Daoy (cell line): ENCODE measurements around the gene LRRC40. TPM values are rescaled to one million over a fixed set of nuclear protein-coding genes. Genes with fewer than 3 reads are reported as not detected.
"Not testable (repeated sequence)": the region's sequence is repeated elsewhere in the genome, so short reads cannot be mapped to it uniquely, and the experiment has no call there.

Experiments used
- DNase-seq: peaks from one replicate; pipeline ENCODE4 v3.0.0-alpha.2; 2015; ENCODE audit warnings: low read depth
- total RNA-seq: library from RNA; depleted of rRNA; stranded (reverse); fragments of >200 nt; shearing (Covaris generic); gene quantifications from 2 replicates; pipeline ENCODE4 v1.2.3, GENCODE V29; 2014; rRNA removed

The LRRC40 gene
- 47.5 and 59.5 TPM in 2 replicates for total RNA-seq

GRCh38 chr1:70205434-70206118, at the start of gene LRRC40:
LRRC40 (minus strand) TSS chr1:70205579; CDS start chr1:70205540, 39 bp downstream.
- peak; percentile 99 for DNase-seq

DNA sequence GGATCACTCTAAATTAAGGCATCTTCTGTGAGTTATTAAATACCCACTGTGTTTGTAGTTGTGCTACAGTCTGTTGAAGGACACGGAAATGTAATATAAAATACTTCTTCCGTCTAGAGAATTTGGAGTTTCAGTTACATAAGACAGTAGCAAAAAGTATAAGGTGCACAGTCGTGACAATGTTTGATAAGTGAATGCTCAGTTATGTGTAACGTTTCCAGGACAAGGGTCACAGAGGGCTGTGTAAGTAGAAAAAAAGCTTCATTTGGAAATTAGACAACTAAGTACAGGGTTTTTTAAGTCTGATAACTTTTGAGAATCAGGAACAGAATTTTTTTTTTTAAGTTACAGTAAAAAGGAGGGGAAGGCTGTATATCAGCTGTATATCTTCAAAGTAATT, 43.4 kb upstream of the LRRC40 start:
- DNase-seq: no peak

GRCh38 chr1:70247768-70248167, 42.4 kb upstream of the LRRC40 start:
- no peak for DNase-seq

- no peak for DNase-seq
These were observed 41.7 kb upstream of the LRRC40 start for GRCh38 chr1:70247122-70247521.

DNA sequence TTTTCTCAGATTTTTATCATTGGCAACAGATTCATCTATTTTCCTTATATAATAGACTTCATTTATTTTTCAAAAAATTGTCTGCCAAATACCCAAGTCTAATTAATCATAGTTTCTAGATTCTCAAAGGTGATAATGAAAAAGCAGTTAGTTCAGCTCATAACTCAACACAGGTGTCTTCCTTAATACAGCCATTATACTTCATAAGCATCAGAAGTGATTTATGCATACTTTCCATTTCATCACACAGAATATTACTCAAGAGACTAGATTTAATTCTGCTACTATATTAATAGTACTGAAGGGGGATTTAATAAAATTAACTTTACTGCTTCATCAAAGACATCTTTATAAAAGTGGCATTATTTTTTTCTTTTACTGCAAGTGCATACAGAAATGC, 34.6 kb upstream of the LRRC40 start:
- no peak for DNase-seq

- DNase-seq: no peak
These were observed 29.4 kb upstream of the LRRC40 start for GRCh38 chr1:70234733-70235132.

DNA sequence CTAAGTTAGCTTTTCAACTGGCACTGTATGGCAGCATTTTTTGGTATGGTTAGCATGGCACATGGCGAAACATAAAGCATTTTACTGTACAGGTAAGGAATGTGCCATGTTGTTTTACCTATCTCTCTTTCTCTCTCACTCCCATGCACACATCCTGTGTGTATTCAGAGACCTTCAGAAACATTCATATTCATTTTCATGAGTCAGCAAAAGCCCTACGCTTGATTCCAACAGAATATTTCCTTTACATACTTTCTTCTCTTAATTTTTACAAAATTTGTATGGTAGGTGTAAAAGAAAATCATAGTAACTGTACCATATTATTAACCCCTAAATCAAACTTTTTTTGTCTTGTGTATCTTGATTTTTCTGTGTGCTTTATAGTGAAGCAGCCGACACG, 26.1 kb upstream of the LRRC40 start:
- DNase-seq: no peak

DNA sequence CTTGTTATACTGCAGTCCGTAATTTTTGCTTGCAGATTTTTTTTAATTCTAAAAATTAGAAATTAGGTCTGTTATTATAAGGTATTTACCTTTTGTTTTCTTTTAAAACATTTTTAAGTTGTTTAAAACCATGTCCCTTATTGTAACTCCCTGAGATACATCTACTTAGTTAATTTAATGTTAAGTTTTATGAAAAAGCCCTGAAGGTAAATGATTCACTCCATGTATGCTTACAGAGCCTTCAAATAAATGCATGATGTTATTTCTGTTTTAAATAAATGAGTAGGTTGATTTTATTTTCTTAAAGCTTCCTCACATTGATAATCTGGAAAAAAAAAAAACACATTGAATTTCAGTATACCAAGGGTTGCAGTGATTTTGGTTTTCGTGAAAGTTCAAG, 23.3 kb upstream of the LRRC40 start:
- DNase-seq: no peak

DNA sequence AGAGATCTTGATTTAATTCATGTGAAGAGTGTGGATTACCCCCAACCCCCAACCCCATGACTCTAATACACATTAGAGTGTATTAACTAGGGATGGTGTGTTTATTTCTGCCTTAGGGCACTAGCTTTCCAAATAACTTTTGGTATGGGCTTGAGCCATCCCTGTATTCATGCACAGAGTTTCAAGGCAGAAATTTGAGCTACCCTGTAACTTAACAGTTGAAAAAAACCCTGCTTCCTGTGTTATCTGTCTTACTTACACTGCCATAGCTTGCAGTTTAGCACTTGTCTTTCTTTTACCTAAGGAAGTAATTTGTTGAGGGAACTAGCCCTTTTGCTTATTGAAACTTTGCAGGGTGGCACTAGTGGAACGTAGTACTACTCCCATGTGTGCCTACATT, 22.1 kb upstream of the LRRC40 start:
- no peak for DNase-seq

DNA sequence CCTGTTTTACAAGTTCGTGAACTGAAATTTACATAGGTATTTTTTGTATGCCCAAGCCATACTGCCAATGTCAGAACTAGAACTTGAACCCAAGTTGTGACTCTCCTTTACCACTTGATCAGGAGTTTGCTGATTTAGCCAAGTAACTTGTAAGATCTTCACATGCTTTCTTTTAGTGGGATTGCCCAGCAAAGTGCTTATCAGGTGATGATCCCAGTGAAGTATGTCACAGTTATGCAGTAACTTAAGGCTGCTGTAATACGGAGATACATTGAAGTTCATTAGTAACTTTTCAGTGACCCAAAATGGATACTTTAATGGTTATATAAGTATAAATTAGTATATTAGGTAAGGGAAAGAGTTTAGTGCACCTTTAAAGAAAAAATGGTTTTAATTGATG, 19.6 kb upstream of the LRRC40 start:
- no peak for DNase-seq

DNA sequence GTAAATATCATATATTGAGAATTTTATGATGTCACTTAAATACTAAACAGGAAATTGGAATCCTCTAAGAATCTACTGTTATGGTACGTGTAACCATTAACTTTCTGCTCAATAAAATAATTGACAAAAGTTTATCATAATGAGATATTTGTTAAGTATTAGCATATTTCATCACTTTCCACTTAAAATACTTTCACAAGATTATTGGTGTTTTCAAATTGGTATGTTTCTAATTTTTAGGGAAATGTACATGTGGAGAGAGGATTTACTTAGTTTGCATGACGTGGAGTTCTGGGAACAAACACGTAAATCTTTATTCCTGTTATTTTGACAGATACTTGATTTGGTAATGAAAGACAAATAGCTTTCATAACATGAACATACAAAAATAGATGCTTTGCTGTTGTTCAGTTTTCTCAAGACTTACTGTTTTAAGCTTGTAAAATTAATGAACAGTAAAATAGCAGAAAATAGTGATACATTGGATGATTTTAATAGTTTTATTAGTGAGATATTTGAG, 17.4 kb upstream of the LRRC40 start:
- no peak for DNase-seq

- DNase-seq: peak; percentile 99
These were observed 16.1 kb upstream of the LRRC40 start, which contains the start of gene SRSF11 for GRCh38 chr1:70221238-70222121. SRSF11 (plus strand) TSS chr1:70221380; CDS start chr1:70221637, 257 bp downstream.

DNA sequence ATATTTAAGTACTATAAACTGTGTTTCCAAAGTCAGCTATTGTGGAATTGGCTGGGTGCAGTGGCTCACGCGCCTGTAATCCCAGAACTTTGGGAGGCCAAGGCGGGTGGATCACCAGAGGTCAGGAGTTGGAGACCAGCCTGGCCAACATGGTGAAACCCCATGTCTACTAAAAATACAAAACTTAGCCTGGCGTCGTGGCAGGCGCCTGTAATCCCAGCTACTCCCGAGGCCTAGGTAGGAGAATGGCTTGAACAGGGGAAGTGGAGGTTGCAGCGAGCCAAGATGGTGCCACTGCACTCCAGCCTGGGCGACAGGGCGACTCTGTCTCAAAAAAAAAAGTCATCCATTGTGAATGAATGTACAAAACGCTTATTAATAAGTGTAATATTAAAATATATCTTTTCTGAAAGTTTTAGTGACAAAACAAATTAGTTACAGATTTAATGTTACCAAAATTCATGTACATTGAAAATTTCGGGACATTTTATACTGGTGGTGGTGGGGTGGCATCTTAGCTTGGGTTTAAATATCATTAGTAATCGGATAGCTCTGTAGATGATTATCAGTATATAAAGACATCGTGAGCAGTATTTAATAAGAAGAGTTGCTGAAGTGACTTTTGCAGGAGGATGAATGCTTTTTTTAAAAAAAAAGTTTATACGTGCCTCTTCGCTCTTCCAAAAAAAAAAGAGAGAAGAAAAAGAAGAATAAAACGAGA, 15.3 kb upstream of the LRRC40 start:
- no peak for DNase-seq

DNA sequence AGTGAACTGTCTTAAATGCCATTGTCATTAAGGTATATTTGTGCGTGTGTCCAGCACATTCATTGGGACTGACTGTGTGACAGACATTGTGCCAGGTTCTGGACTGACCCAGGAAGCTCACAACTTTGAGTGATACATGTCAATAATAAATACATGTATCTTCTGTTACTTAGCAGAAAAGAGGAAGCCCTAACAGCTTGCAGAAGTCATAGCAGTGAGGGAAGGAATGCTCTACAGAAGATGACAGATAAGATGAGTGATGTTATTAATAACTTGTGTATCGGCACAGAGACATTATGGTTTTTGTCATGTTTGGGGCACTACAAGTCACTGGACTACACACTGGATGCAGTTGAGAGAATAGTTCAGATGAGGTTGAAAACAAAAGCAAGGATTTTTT, 14.6 kb upstream of the LRRC40 start:
- DNase-seq: no peak

- no peak for DNase-seq
These were observed 6.2 kb upstream of the LRRC40 start for GRCh38 chr1:70211541-70211940.

GRCh38 chr1:70210820-70211219, 5.4 kb upstream of the LRRC40 start:
- DNase-seq: no peak

- no peak for DNase-seq
These were observed 2.9 kb upstream of the LRRC40 start for GRCh38 chr1:70208292-70208691.

DNA sequence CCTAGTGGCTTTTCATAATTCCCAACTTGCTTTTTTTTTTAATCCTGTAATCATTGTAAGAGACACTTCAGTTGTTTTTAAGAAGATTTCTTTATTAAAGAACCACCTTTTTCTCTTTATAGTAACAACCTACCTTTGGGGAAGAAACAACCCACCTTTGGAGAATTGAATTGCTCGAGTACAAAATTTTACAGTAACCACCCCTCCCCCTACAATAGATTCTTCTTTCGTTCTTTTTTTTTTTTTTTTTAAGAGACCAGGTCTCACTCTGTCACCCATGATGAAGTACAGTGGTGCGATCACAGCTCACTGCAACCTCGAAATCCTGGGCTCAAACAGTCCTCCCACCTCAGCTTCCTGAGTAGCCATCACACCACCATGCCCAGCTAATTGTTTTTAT, 2.1 kb upstream of the LRRC40 start:
- no peak for DNase-seq

- not testable (repeated sequence) for DNase-seq
These were observed 1.5 kb upstream of the LRRC40 start for GRCh38 chr1:70206833-70207232.

GRCh38 chr1:70205071-70205433, 327 bp downstream of the LRRC40 start:
- no peak for DNase-seq

GRCh38 chr1:70204600-70204999, 779 bp downstream of the LRRC40 start:
- no peak for DNase-seq

DNA sequence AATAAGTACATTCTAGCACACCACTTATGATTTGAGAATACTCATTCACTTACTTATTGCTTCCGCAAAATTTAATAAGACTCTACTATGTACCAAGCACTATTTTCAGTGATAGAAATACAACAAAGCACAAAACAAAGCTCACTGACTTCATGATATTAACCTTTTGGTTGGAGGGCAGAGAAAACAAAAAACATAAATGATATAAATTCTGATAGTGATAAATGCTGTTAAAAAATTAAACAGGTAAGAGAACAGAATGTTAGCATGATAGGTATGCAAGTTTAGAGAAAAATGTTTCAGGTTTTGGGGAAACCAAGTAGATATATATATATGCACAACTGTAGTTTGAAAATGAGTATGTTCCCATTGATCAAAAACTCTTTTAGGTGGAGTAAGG, 1.2 kb downstream of the LRRC40 start:
- no peak for DNase-seq
